ENCODE results near the gene EPS8. TPM values are rescaled to one million over a fixed set of nuclear protein-coding genes. Genes with fewer than 3 reads are reported as not detected.
A peak's percentile ranks its signal among the peaks of the same experiment; 100 is the strongest.

Gene EPS8
- total RNA-seq, 1 donor from 2014 or later: 17.8 TPM

DNA sequence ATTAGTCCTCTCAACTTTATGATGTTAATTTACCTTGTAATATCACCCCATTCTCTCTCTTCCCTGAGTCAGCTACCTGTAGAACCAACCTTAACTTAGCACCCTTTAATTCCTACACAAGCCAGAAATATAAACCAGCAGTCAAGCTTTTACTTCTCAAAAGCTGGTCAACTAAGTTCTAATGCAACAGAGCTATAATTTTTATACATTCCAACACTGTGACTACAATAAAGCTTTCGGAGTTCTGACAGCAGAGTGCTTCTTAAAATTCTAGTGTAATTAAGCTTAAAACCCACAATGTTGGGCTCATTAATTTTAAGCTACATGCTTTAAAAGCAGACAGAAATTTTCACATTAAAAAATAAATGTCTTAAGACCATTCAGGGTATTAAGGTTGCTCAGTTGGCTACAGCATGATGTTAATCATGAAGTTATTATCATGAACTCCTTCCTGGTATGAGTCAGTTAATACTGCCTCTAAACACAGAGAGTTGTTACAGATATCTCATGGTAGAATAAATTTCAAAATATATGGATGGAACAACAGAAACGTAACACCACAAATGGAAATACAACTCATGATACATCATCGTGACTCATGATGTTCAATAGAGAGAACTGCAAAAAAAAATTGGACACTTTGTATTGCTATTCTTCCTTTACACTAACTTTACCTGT, 126.7 kb downstream of the EPS8 start:
- TF ChIP-seq, protein P1, sequence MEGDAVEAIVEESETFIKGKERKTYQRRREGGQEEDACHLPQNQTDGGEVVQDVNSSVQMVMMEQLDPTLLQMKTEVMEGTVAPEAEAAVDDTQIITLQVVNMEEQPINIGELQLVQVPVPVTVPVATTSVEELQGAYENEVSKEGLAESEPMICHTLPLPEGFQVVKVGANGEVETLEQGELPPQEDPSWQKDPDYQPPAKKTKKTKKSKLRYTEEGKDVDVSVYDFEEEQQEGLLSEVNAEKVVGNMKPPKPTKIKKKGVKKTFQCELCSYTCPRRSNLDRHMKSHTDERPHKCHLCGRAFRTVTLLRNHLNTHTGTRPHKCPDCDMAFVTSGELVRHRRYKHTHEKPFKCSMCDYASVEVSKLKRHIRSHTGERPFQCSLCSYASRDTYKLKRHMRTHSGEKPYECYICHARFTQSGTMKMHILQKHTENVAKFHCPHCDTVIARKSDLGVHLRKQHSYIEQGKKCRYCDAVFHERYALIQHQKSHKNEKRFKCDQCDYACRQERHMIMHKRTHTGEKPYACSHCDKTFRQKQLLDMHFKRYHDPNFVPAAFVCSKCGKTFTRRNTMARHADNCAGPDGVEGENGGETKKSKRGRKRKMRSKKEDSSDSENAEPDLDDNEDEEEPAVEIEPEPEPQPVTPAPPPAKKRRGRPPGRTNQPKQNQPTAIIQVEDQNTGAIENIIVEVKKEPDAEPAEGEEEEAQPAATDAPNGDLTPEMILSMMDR (IDR thresholded peaks at IDR 0.05; ENCODE audit: insufficient read depth, low read length, poor library complexity, severe bottlenecking): no peak
- DNase-seq (ENCODE audit: low read depth): peak; percentile 65
- H3K36me3 ChIP-seq (ENCODE audit: control insufficient read depth, insufficient read depth, low read length): no peaks in the 10 kb centered on the region
- H3K27me3 ChIP-seq (ENCODE audit: control insufficient read depth, insufficient read depth, low read length): no peaks in the 10 kb centered on the region
- H3K4me3 ChIP-seq (ENCODE audit: low read depth, low read length): no peak overlapping the region

DNA sequence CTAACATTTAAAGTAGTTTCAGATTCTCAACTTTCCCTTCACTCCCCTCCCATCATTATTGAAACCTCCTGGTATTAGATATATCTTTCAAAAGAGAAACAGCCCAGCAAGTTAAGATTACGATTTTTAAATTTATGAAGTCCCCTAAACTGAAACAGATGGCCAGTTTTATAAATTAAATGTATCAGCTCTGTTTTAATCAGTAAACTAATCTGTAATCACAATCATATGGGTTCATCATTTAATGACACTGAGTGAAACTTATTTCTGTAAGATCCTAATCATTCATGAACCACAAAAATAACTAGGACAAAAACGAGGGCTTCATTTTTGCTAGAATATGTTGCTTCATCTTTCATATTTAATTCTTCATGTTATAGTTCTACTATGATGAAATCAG, 137.8 kb downstream of the EPS8 start:
- TF ChIP-seq, protein P1 (IDR thresholded peaks at IDR 0.05; ENCODE audit: insufficient read depth, low read length, poor library complexity, severe bottlenecking): no peak
- no peak overlapping the region for H3K4me3 ChIP-seq (ENCODE audit: low read depth, low read length)
- H3K27me3 ChIP-seq (ENCODE audit: control insufficient read depth, insufficient read depth, low read length): no peaks in the 10 kb centered on the region
- no peaks in the 10 kb centered on the region for H3K36me3 ChIP-seq (ENCODE audit: control insufficient read depth, insufficient read depth, low read length)
- no peak for DNase-seq (ENCODE audit: low read depth)

DNA sequence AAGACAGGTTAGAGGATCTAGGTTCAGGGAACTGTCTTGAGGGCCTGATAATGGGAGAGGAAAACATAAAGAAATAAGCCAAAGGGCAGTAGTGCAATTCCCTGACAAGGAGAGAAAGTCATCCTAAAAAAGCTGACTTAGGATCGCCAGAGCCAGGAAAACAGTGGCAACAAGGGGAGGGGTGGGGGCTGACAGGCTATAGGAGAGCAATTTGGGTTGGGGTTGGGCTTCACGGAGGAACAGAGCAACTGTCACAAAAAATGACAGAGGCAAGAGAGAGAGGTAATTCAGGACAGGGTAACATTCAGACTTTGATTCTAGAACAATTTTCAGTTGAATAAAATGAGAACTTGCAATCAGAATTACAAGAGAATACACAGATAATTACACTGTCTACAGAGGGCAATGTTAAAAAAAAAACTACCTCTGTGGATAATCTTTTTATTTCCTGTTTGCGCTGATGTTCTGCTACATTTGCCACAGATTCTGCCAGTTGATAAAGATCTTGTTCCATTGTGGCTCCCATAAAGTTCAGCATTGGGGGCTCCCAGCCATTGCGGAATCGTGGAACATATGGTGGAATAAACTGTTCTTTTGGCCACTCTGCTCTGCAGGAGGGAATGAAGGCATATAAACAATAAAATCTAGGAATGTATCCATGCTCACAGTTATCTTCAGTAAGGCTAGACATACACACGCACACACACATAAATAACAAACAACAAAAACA, 138.6 kb downstream of the EPS8 start:
- no peaks in the 10 kb centered on the region for H3K27me3 ChIP-seq (ENCODE audit: control insufficient read depth, insufficient read depth, low read length)
- no peak overlapping the region for H3K4me3 ChIP-seq (ENCODE audit: low read depth, low read length)
- H3K36me3 ChIP-seq (ENCODE audit: control insufficient read depth, insufficient read depth, low read length): no peaks in the 10 kb centered on the region
- DNase-seq (ENCODE audit: low read depth): no peak
- TF ChIP-seq, protein P1 (IDR thresholded peaks at IDR 0.05; ENCODE audit: insufficient read depth, low read length, poor library complexity, severe bottlenecking): no peak

DNA sequence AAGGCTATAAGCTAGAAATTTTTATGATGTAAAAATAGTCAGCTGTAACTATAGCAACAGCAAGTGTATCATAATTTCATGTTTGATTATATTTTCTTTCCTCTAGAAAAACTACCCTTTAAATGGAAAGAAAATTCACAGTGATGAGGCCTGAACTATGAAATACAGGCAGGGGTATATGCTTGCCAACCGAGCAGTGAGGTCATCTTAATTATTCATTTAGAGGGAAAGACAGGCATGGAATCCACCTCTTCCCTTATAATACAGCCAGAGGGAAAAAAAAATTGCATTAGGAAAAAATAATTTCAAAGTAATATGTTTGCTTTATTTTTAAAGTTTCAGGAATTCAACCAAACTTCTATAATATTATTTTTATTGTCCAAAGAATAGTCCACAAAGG, 139.8 kb downstream of the EPS8 start:
- Histone ChIP-seq H3K36me3 (ENCODE audit: control insufficient read depth, insufficient read depth, low read length) (no peaks in the 10 kb centered on the region), H3K27me3 (ENCODE audit: control insufficient read depth, insufficient read depth, low read length) (no peaks in the 10 kb centered on the region), H3K4me3 (ENCODE audit: low read depth, low read length) (no peak overlapping the region)
- DNase-seq (ENCODE audit: low read depth): no peak
- TF ChIP-seq, protein P1 (IDR thresholded peaks at IDR 0.05; ENCODE audit: insufficient read depth, low read length, poor library complexity, severe bottlenecking): no peak

DNA sequence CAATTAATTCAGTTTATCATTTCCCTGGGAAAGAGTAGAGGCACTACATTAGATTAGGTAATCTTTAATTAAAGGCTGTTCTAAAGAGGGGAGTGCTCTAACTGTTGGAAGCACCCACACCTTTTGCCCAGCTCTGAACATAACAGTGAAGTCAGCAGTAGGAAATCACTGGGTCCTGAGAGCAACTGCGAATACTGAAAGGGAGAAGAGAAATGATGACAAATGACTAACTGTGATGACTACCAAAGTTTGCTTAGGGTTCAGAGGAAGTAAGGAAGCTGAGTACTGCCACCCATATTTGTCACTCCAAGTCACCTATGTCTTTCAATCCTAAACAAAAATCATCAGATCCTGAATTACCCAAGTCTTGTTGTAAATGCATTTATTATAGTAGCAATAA, 140.6 kb downstream of the EPS8 start:
- no peak overlapping the region for H3K4me3 ChIP-seq (ENCODE audit: low read depth, low read length)
- no peak for DNase-seq (ENCODE audit: low read depth)
- H3K36me3 ChIP-seq (ENCODE audit: control insufficient read depth, insufficient read depth, low read length): no peaks in the 10 kb centered on the region
- H3K27me3 ChIP-seq (ENCODE audit: control insufficient read depth, insufficient read depth, low read length): no peaks in the 10 kb centered on the region
- TF ChIP-seq, protein P1 (IDR thresholded peaks at IDR 0.05; ENCODE audit: insufficient read depth, low read length, poor library complexity, severe bottlenecking): no peak
